Trophoblast cell (in vitro differentiated cells and primary cell): ENCODE measurements around the gene ARSA.

Experiments used
- DNase-seq, 2 donors: peaks; one replicate each; pipeline ENCODE4 v3.0.0-alpha.2; 2016
- H2AFZ ChIP-seq: 2 replicates; pipeline ENCODE4 v1.6.1; 2013; ENCODE audit warnings: low read length, moderate library complexity, mild to moderate bottlenecking; ENCODE audit not compliant: insufficient read depth, poor library complexity
- H2AK5ac ChIP-seq: 2 replicates; pipeline ENCODE4 v1.6.1; 2013; ENCODE audit warnings: mild to moderate bottlenecking, low read length
- H2BK120ac ChIP-seq: 2 replicates; pipeline ENCODE4 v1.6.1; 2013; ENCODE audit warnings: low read length, mild to moderate bottlenecking, moderate library complexity; ENCODE audit not compliant: insufficient read depth, poor library complexity
- H2BK12ac ChIP-seq: 2 replicates; pipeline ENCODE4 v1.6.1; 2013; ENCODE audit warnings: mild to moderate bottlenecking, low read length, moderate library complexity
- H2BK5ac ChIP-seq: 2 replicates; pipeline ENCODE4 v1.6.1; 2013; ENCODE audit warnings: low read length, low read depth, moderate library complexity, mild to moderate bottlenecking; ENCODE audit not compliant: poor library complexity
- H3K14ac ChIP-seq: 2 replicates; pipeline ENCODE4 v1.6.1; 2013; ENCODE audit warnings: mild to moderate bottlenecking, low read length
- H3K18ac ChIP-seq: 2 replicates; pipeline ENCODE4 v1.6.1; 2013; ENCODE audit warnings: mild to moderate bottlenecking, low read length
- H3K23ac ChIP-seq: 2 replicates; pipeline ENCODE4 v1.6.1; 2013; ENCODE audit warnings: low read length
- H3K27ac ChIP-seq: 2 replicates; pipeline ENCODE4 v1.5.1; 2013; ENCODE audit warnings: low read depth, mild to moderate bottlenecking, inconsistent platforms, low read length, moderate library complexity
- H3K27me3 ChIP-seq: 2 replicates; pipeline ENCODE4 v1.6.1; 2013; ENCODE audit warnings: inconsistent platforms, mild to moderate bottlenecking, low read length, moderate library complexity; ENCODE audit not compliant: insufficient read depth
- H3K36me3 ChIP-seq, 2 experiments: 1 replicate in 1 of 2; 2 replicates in 1 of 2; pipeline ENCODE4 v1.6.1; 2013; ENCODE audit warnings: low read length in 2 of 2, mild to moderate bottlenecking in 2 of 2, moderate library complexity in 1 of 2; ENCODE audit not compliant: insufficient read depth in 2 of 2, control insufficient read depth in 1 of 2
- H3K4ac ChIP-seq: 2 replicates; pipeline ENCODE4 v1.6.1; 2013; ENCODE audit warnings: low read depth, mild to moderate bottlenecking, low read length, moderate library complexity
- H3K4me1 ChIP-seq, 2 experiments: 1 replicate in 1 of 2; 2 replicates in 1 of 2; pipeline ENCODE4 v1.6.1; 2013; ENCODE audit warnings: low read length in 2 of 2, mild to moderate bottlenecking in 2 of 2, moderate library complexity in 1 of 2; ENCODE audit not compliant: insufficient read depth in 2 of 2, control insufficient read depth in 1 of 2
- H3K4me2 ChIP-seq: 2 replicates; pipeline ENCODE4 v1.6.1; 2013; ENCODE audit warnings: inconsistent platforms, mild to moderate bottlenecking, low read length, moderate library complexity
- H3K4me3 ChIP-seq: 2 replicates; pipeline ENCODE4 v1.5.1; 2013; ENCODE audit warnings: mild to moderate bottlenecking, low read depth, low read length, inconsistent platforms
- H3K79me1 ChIP-seq: one replicate; pipeline ENCODE4 v1.6.1; 2013; ENCODE audit warnings: low read length
- H3K79me2 ChIP-seq: 2 replicates; pipeline ENCODE4 v1.6.1; 2013; ENCODE audit warnings: low read length, mild to moderate bottlenecking; ENCODE audit not compliant: control insufficient read depth, insufficient read depth, poor library complexity
- H3K9ac ChIP-seq: 2 replicates; pipeline ENCODE4 v1.6.1; 2013; ENCODE audit warnings: mild to moderate bottlenecking, low read length
- H3K9me3 ChIP-seq: 2 replicates; pipeline ENCODE4 v1.6.1; 2013; ENCODE audit warnings: low read depth, mild to moderate bottlenecking, control low read depth, inconsistent platforms, low read length; ENCODE audit not compliant: insufficient read depth
- H4K12ac ChIP-seq: 2 replicates; pipeline ENCODE4 v1.6.1; 2013; ENCODE audit warnings: low read depth, mild to moderate bottlenecking, low read length, moderate library complexity
- H4K8ac ChIP-seq: 2 replicates; pipeline ENCODE4 v1.6.1; 2013; ENCODE audit warnings: low read depth, mild to moderate bottlenecking, low read length, moderate library complexity
- H4K91ac ChIP-seq: one replicate; pipeline ENCODE4 v1.6.1; 2013; ENCODE audit warnings: low read depth, mild to moderate bottlenecking, low read length, moderate library complexity
- WGBS: extraction: QIAGEN DNeasy Blood & Tissue Kit; methylation state at CpG from one replicate; pipeline ENCODE4 v1.1.7; 2013; ENCODE audit warnings: missing lambda C conversion rate; ENCODE audit not compliant: insufficient read length, insufficient coverage; ENCODE audit errors: extremely low coverage; 5-methylcytosine and 5-hydroxymethylcytosine counted together

Gene ARSA

GRCh38 chr22:50672041-50672440 is 44.1 kb upstream of the ARSA start:
- Histone ChIP-seq H3K4me3 (no peak overlapping the region), H2BK12ac (no peak overlapping the region), H3K23ac (no peak overlapping the region), H3K18ac (no peak overlapping the region), H3K27me3 (peaks cover 20% of the 10 kb centered on the region), H3K79me2 (no peaks in the 10 kb centered on the region), H4K12ac (no peak overlapping the region), H4K91ac (no peak overlapping the region), H4K8ac (no peak overlapping the region), H3K9ac (no peak overlapping the region), H3K14ac (no peak overlapping the region), H3K79me1 (no peaks in the 10 kb centered on the region), H3K4me2 (no peak overlapping the region), H3K36me3 (no peaks in the 10 kb centered on the region), H2BK5ac (no peak overlapping the region), H2AFZ (no peak overlapping the region), H3K4ac (no peak overlapping the region), H2BK120ac (no peak overlapping the region), H3K9me3 (peaks cover 19% of the 10 kb centered on the region), H3K27ac (no peak overlapping the region), H2AK5ac (no peak overlapping the region), H3K4me1 (peaks cover 3 to 7% of the 10 kb centered on the region in 2 experiments)
- no peak for DNase-seq
- no CpG with 5 or more reads among the region's 8 CpGs for WGBS

- Histone ChIP-seq H2AFZ (no peak overlapping the region), H3K9me3 (peaks cover 19% of the 10 kb centered on the region), H2BK5ac (no peak overlapping the region), H3K27me3 (peaks cover 20% of the 10 kb centered on the region), H3K9ac (no peak overlapping the region), H3K18ac (no peak overlapping the region), H2BK120ac (no peak overlapping the region), H3K36me3 (no peaks in the 10 kb centered on the region), H3K4me1 (peaks cover 3 to 7% of the 10 kb centered on the region in 2 experiments), H3K23ac (no peak overlapping the region), H4K8ac (no peak overlapping the region), H4K91ac (no peak overlapping the region), H3K4ac (no peak overlapping the region), H3K79me2 (no peaks in the 10 kb centered on the region), H3K79me1 (no peaks in the 10 kb centered on the region), H2AK5ac (no peak overlapping the region), H3K27ac (no peak overlapping the region), H3K14ac (no peak overlapping the region), H3K4me3 (no peak overlapping the region), H2BK12ac (no peak overlapping the region), H3K4me2 (no peak overlapping the region), H4K12ac (no peak overlapping the region)
- no CpG with 5 or more reads among the region's 11 CpGs for WGBS
- no peak for DNase-seq
These were observed 43.7 kb upstream of the ARSA start for GRCh38 chr22:50671641-50672040.

- H2BK5ac ChIP-seq: no peak overlapping the region
- H3K4me1 ChIP-seq: peaks cover 3 to 7% of the 10 kb centered on the region in 2 experiments
- H3K27ac ChIP-seq: no peak overlapping the region
- no peak overlapping the region for H3K18ac ChIP-seq
- H3K36me3 ChIP-seq: no peaks in the 10 kb centered on the region
- no peak overlapping the region for H2AFZ ChIP-seq
- H3K4me2 ChIP-seq: no peak overlapping the region
- peaks cover 20% of the 10 kb centered on the region for H3K27me3 ChIP-seq
- no peak overlapping the region for H3K4ac ChIP-seq
- H4K8ac ChIP-seq: no peak overlapping the region
- no peak for DNase-seq
- WGBS: no CpG with 5 or more reads among the region's 10 CpGs
- H3K79me2 ChIP-seq: no peaks in the 10 kb centered on the region
- H2AK5ac ChIP-seq: no peak overlapping the region
- H2BK120ac ChIP-seq: no peak overlapping the region
- no peak overlapping the region for H2BK12ac ChIP-seq
- H3K9ac ChIP-seq: no peak overlapping the region
- H4K91ac ChIP-seq: no peak overlapping the region
- H3K14ac ChIP-seq: no peak overlapping the region
- H4K12ac ChIP-seq: no peak overlapping the region
- no peak overlapping the region for H3K4me3 ChIP-seq
- H3K9me3 ChIP-seq: peaks cover 18% of the 10 kb centered on the region
- no peaks in the 10 kb centered on the region for H3K79me1 ChIP-seq
- H3K23ac ChIP-seq: no peak overlapping the region
These were observed 43.1 kb upstream of the ARSA start for GRCh38 chr22:50670914-50671538.

GRCh38 chr22:50670513-50670912 is 42.6 kb upstream of the ARSA start:
- WGBS: no CpG with 5 or more reads among the region's 4 CpGs
- H4K91ac ChIP-seq: no peak overlapping the region
- H3K79me2 ChIP-seq: no peaks in the 10 kb centered on the region
- H3K4me3 ChIP-seq: no peak overlapping the region
- H2BK12ac ChIP-seq: no peak overlapping the region
- no peak overlapping the region for H3K23ac ChIP-seq
- H3K27ac ChIP-seq: no peak overlapping the region
- no peak overlapping the region for H2BK120ac ChIP-seq
- H2AK5ac ChIP-seq: no peak overlapping the region
- no peaks in the 10 kb centered on the region for H3K36me3 ChIP-seq
- no peak overlapping the region for H4K8ac ChIP-seq
- H3K18ac ChIP-seq: no peak overlapping the region
- H3K9ac ChIP-seq: no peak overlapping the region
- H4K12ac ChIP-seq: no peak overlapping the region
- H3K79me1 ChIP-seq: no peaks in the 10 kb centered on the region
- no peak overlapping the region for H3K4ac ChIP-seq
- no peak overlapping the region for H2BK5ac ChIP-seq
- H3K4me1 ChIP-seq: peaks cover 3 to 7% of the 10 kb centered on the region in 2 experiments
- H3K14ac ChIP-seq: no peak overlapping the region
- H2AFZ ChIP-seq: no peak overlapping the region
- H3K9me3 ChIP-seq: peaks cover 13% of the 10 kb centered on the region
- no peak for DNase-seq
- H3K27me3 ChIP-seq: peaks cover 18% of the 10 kb centered on the region
- H3K4me2 ChIP-seq: no peak overlapping the region
